K562 (cell line): ENCODE data around the gene MAPK4. TPM values are rescaled to one million over a fixed set of nuclear protein-coding genes. Genes with fewer than 3 reads are reported as not detected.

Source experiments
- CREB3 ChIP-seq: fragments of 450-650 bp; conservative IDR thresholded peaks from 2 replicates; pipeline ENCODE4 v1.6.1; 2016; ENCODE audit warnings: missing genetic modification characterization, low read depth, mild to moderate bottlenecking, missing compliant biosample characterization, moderate library complexity
- EHMT2 ChIP-seq: fragments of 450-650 bp; IDR thresholded peaks from 2 replicates; pipeline ENCODE4 v1.6.1; 2018; ENCODE audit warnings: antibody characterized with exemption
- ZBTB9 ChIP-seq: fragments of 450-650 bp; formaldehyde crosslinking; IDR thresholded peaks from 2 replicates; pipeline ENCODE4 v1.4.0; 2020; ENCODE audit warnings: mild to moderate bottlenecking, moderate library complexity
- ZFP91 ChIP-seq: sonication (generic); formaldehyde crosslinking; IDR thresholded peaks from 2 replicates; pipeline ENCODE4 v1.8.0; 2022; ENCODE audit warnings: mild to moderate bottlenecking, missing genetic modification reagents
- polyA plus RNA-seq, 8 experiments: library from polyadenylated mRNA; depleted of rRNA in 4 of 8; stranded (reverse) in 5 of 8; unstranded in 3 of 8; fragments of >200 nt; fragmentation: Nextera tagmentation in 2 of 8; fragmentation: Illumina TruSeq in 1 of 8; extraction: Ambion mirVana in 2 of 8; extraction: Trizol in 1 of 8; gene quantifications; 2 replicates each; pipeline versions ENCODE4 v1.2.1 to v1.2.3, GENCODE V29; 2011 to 2014; ENCODE audit warnings: inconsistent platforms in 1 of 8, missing spikeins in 1 of 8
- total RNA-seq, 7 experiments: library from RNA; depleted of rRNA in 6 of 7; stranded (reverse); fragments of >200 nt in 6 of 7; fragmentation: Illumina TruSeq in 2 of 7; extraction: Trizol in 2 of 7; gene quantifications; 2 replicates each; pipeline versions ENCODE4 v1.2.1 to v1.2.3, GENCODE V29; 2011 to 2021; ENCODE audit warnings: low replicate concordance in 1 of 7
- TF ChIP-seq, protein P1 (sequence below), 2 experiments: IDR thresholded peaks; 2 replicates each; pipeline ENCODE4 v1.6.1; 2011; ENCODE audit warnings: borderline replicate concordance in 1 of 2, control low read depth in 1 of 2, low read depth in 1 of 2, low read length in 1 of 2, mild to moderate bottlenecking in 1 of 2, mixed read lengths in 1 of 2, moderate library complexity in 1 of 2; ENCODE audit not compliant: insufficient read depth in 1 of 2, insufficient read length in 1 of 2, poor library complexity in 1 of 2, severe bottlenecking in 1 of 2; ENCODE audit errors: extremely low read depth in 1 of 2

The MAPK4 gene
- total and polyA plus RNA-seq, 9 of the 15 experiments (the other 6 are each of a cell fraction or from before 2014, with no cell fraction given), result not detected

DNA sequence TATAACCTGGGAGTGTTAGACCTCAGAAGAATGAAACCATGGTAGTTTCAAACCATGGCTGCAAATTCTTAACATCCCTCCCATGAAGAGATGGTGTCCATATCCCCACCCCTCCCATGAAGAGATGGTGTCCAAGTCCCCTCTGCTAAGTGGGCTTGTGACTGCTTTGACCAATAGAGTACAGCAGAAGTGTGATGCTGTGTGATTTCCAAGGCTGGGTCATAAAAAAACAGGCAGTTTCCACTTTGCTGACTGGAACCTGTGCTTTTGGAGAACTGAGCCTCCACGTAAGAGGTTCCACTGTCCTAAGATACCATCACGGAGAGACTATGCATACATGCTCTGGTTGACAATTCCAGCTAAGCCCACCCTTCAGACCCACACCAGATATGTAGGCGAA, 194.4 kb downstream of the MAPK4 start (continued):
- TF ChIP-seq ZBTB9 (CRISPR knock-in tag) (no peak), CREB3 (no peak), ZFP91 (CRISPR knock-in tag) (no peak), EHMT2 (no peak)
- TF ChIP-seq, protein P1, sequence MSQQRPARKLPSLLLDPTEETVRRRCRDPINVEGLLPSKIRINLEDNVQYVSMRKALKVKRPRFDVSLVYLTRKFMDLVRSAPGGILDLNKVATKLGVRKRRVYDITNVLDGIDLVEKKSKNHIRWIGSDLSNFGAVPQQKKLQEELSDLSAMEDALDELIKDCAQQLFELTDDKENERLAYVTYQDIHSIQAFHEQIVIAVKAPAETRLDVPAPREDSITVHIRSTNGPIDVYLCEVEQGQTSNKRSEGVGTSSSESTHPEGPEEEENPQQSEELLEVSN (IDR thresholded peaks at IDR 0.05; ENCODE audit: borderline replicate concordance in 1 of 2, extremely low read depth in 1 of 2, insufficient read depth in 1 of 2, insufficient read length in 1 of 2, low read depth in 1 of 2, low read length in 1 of 2, poor library complexity in 1 of 2, severe bottlenecking in 1 of 2), result no peak
- TF ChIP-seq, all 486 proteins: peak for 0
